Measurements from ENCODE around the gene ZNF611. TPM values are rescaled to one million over a fixed set of nuclear protein-coding genes. Genes with fewer than 3 reads are reported as not detected.
"Not testable (repeated sequence)": the region's sequence is repeated elsewhere in the genome, so short reads cannot be mapped to it uniquely, and the experiment has no call there.

Gene ZNF611
- total and polyA plus RNA-seq, 5 experiments from 2014 or later, result 20.9 to 54.8 (median 34.8) TPM

GRCh38 chr19:52713051-52713450, 21.8 kb downstream of the ZNF611 start:
- Mint-ChIP-seq H3K27ac (peak overlapping the region in 1 of 10 donors; percentile 20), H3K36me3 (peaks cover 29 to 83% (median 77%) of the 10 kb centered on the region in 3 donors), H3K9me3 (peaks cover 0 to 85% (median 17%) of the 10 kb centered on the region in 9 donors), H3K4me1 (peaks cover 1 to 23% (median 13%) of the 10 kb centered on the region in 4 donors)
- DNase-seq, POLR2A ChIA-PET, H3K27me3 Mint-ChIP-seq, H3K4me3 Mint-ChIP-seq, ATAC-seq: not testable (repeated sequence)

- DNase-seq, POLR2A ChIA-PET, H3K27ac Mint-ChIP-seq, ATAC-seq, H3K27me3 Mint-ChIP-seq: not testable (repeated sequence)
- peaks cover 0 to 83% (median 25%) of the 10 kb centered on the region in 9 donors for H3K9me3 Mint-ChIP-seq
- H3K36me3 Mint-ChIP-seq, result peaks cover 33 to 86% (median 85%) of the 10 kb centered on the region in 3 donors
- peak overlapping the region in 1 of 10 donors; percentile 20 for H3K4me3 Mint-ChIP-seq
- H3K4me1 Mint-ChIP-seq, result peaks cover 0 to 19% (median 12%) of the 10 kb centered on the region in 4 donors
These were observed 23.2 kb downstream of the ZNF611 start for GRCh38 chr19:52711661-52712060.

- POLR2A ChIA-PET, result interaction anchor here (0.7 kb wide), 1 partner anchor 107 kb away, joined by 3 read pairs; no protein-coding TSS in a partner anchor
- Mint-ChIP-seq H3K9me3 (peaks cover 0 to 84% (median 34%) of the 10 kb centered on the region in 9 donors), H3K4me1 (peaks cover 0 to 8% (median 5%) of the 10 kb centered on the region in 4 donors), H3K36me3 (peaks cover 44 to 93% (median 91%) of the 10 kb centered on the region in 3 donors), H3K27ac (no peak overlapping the region), H3K4me3 (no peak overlapping the region), H3K27me3 (no peaks in the 10 kb centered on the region)
- DNase-seq (no peak), ATAC-seq (no peak)
These were observed 24.3 kb downstream of the ZNF611 start for GRCh38 chr19:52710538-52710937.

- DNase-seq, ATAC-seq, H3K27me3 Mint-ChIP-seq, POLR2A ChIA-PET, H3K27ac Mint-ChIP-seq, H3K4me1 Mint-ChIP-seq, H3K4me3 Mint-ChIP-seq: not testable (repeated sequence)
- Mint-ChIP-seq H3K36me3 (peaks cover 58 to 79% (median 62%) of the 10 kb centered on the region in 3 donors), H3K9me3 (peaks cover 0 to 94% (median 45%) of the 10 kb centered on the region in 9 donors)
These were observed 29.2 kb downstream of the ZNF611 start for GRCh38 chr19:52705615-52706014.

- H3K4me1 Mint-ChIP-seq, result peaks cover 0 to 2% (median 0%) of the 10 kb centered on the region in 4 donors
- peaks cover 0 to 98% (median 51%) of the 10 kb centered on the region in 9 donors for H3K9me3 Mint-ChIP-seq
- POLR2A ChIA-PET, result no interaction called here
- H3K36me3 Mint-ChIP-seq, result peaks cover 50 to 70% (median 60%) of the 10 kb centered on the region in 3 donors
- no peaks in the 10 kb centered on the region for H3K27me3 Mint-ChIP-seq
- ATAC-seq (no peak), DNase-seq (no peak)
- no peak overlapping the region for H3K27ac Mint-ChIP-seq
- H3K4me3 Mint-ChIP-seq, result no peak overlapping the region
These were observed 30.9 kb downstream of the ZNF611 start for GRCh38 chr19:52703917-52704316.

- no peak for DNase-seq
- ATAC-seq, result no peak
- POLR2A ChIA-PET, result interaction anchor here (0.7 kb wide), 1 partner anchor 101 kb away, joined by 8 read pairs; no protein-coding TSS in a partner anchor
- Mint-ChIP-seq H3K4me3 (no peak overlapping the region), H3K36me3 (peaks cover 19 to 39% (median 39%) of the 10 kb centered on the region in 3 donors), H3K27ac (peak overlapping the region in 2 of 10 donors; percentile 36 to 41), H3K9me3 (peaks cover 0 to 85% (median 33%) of the 10 kb centered on the region in 9 donors), H3K4me1 (peaks cover 0 to 2% (median 0%) of the 10 kb centered on the region in 4 donors), H3K27me3 (no peaks in the 10 kb centered on the region)
These were observed 34.2 kb downstream of the ZNF611 start for GRCh38 chr19:52700673-52701072.

- H3K27ac Mint-ChIP-seq, H3K4me1 Mint-ChIP-seq, POLR2A ChIA-PET, DNase-seq, H3K27me3 Mint-ChIP-seq, ATAC-seq, H3K4me3 Mint-ChIP-seq: not testable (repeated sequence)
- peaks cover 8 to 28% (median 28%) of the 10 kb centered on the region in 3 donors for H3K36me3 Mint-ChIP-seq
- peaks cover 0 to 74% (median 22%) of the 10 kb centered on the region in 9 donors for H3K9me3 Mint-ChIP-seq
These were observed 35.3 kb downstream of the ZNF611 start for GRCh38 chr19:52699555-52699954.

GRCh38 chr19:52695996-52696395, 38.8 kb downstream of the ZNF611 start:
- POLR2A ChIA-PET, result no interaction called here
- ATAC-seq (no peak), DNase-seq (no peak)
- H3K4me3 Mint-ChIP-seq, result no peak overlapping the region
- H3K36me3 Mint-ChIP-seq, result peaks cover 6 to 13% (median 10%) of the 10 kb centered on the region in 3 donors
- H3K4me1 Mint-ChIP-seq, result peaks cover 0 to 10% (median 4%) of the 10 kb centered on the region in 4 donors
- H3K27ac Mint-ChIP-seq, result no peak overlapping the region
- H3K9me3 Mint-ChIP-seq, result peaks cover 0 to 44% (median 17%) of the 10 kb centered on the region in 9 donors
- H3K27me3 Mint-ChIP-seq, result no peaks in the 10 kb centered on the region

GRCh38 chr19:52694921-52695320, 39.9 kb downstream of the ZNF611 start:
- H3K27me3 Mint-ChIP-seq, result no peaks in the 10 kb centered on the region
- POLR2A ChIA-PET, result no interaction called here
- no peak overlapping the region for H3K27ac Mint-ChIP-seq
- DNase-seq (no peak), ATAC-seq (no peak)
- H3K9me3 Mint-ChIP-seq, result peaks cover 0 to 33% (median 10%) of the 10 kb centered on the region in 9 donors
- H3K4me1 Mint-ChIP-seq, result peaks cover 5 to 19% (median 14%) of the 10 kb centered on the region in 4 donors
- peaks cover 0 to 7% (median 4%) of the 10 kb centered on the region in 3 donors for H3K36me3 Mint-ChIP-seq
- no peak overlapping the region for H3K4me3 Mint-ChIP-seq

- H3K4me3 Mint-ChIP-seq, ATAC-seq, H3K36me3 Mint-ChIP-seq, H3K27ac Mint-ChIP-seq, DNase-seq, POLR2A ChIA-PET, H3K27me3 Mint-ChIP-seq: not testable (repeated sequence)
- Mint-ChIP-seq H3K9me3 (peaks cover 0 to 28% (median 7%) of the 10 kb centered on the region in 9 donors), H3K4me1 (peaks cover 9 to 26% (median 20%) of the 10 kb centered on the region in 4 donors)
These were observed 40.6 kb downstream of the ZNF611 start for GRCh38 chr19:52694281-52694680.

- H3K4me1 Mint-ChIP-seq, result peaks cover 18 to 39% (median 32%) of the 10 kb centered on the region in 4 donors
- ATAC-seq, result no peak
- peak overlapping the region in 1 of 10 donors; percentile 27 for H3K27ac Mint-ChIP-seq
- H3K9me3 Mint-ChIP-seq, result peaks cover 0 to 13% (median 1%) of the 10 kb centered on the region in 9 donors
- DNase-seq, result no peak
- no peaks in the 10 kb centered on the region for H3K27me3 Mint-ChIP-seq
- POLR2A ChIA-PET, result interaction anchor here (0.6 to 0.9 kb wide), 2 partner anchors 94 to 1012 kb away, joined by 3 read pairs; partner anchors contain the start of gene ZNF600
- peak overlapping the region in 4 of 10 donors; percentile 7 to 69 (median 41) for H3K4me3 Mint-ChIP-seq
- peaks cover 0 to 5% (median 0%) of the 10 kb centered on the region in 3 donors for H3K36me3 Mint-ChIP-seq
These were observed 42.3 kb downstream of the ZNF611 start for GRCh38 chr19:52692431-52693008.

- Mint-ChIP-seq H3K27ac (peak overlapping the region in 5 of 10 donors; percentile 11 to 77 (median 32)), H3K36me3 (peaks cover 0 to 5% (median 0%) of the 10 kb centered on the region in 3 donors), H3K27me3 (no peaks in the 10 kb centered on the region), H3K4me3 (peak overlapping the region; percentile 22 to 98 (median 95)), H3K4me1 (peaks cover 18 to 39% (median 32%) of the 10 kb centered on the region in 4 donors), H3K9me3 (peaks cover 0 to 12% (median 0%) of the 10 kb centered on the region in 9 donors)
- DNase-seq, result no peak
- POLR2A ChIA-PET, result interaction anchor here (0.6 kb wide), 1 partner anchor 1011 kb away, joined by 3 read pairs; no protein-coding TSS in a partner anchor
- no peak for ATAC-seq
These were observed 43.1 kb downstream of the ZNF611 start for GRCh38 chr19:52691737-52692136.

- POLR2A ChIA-PET, result interaction anchor here (0.7 kb wide), 1 partner anchor 1097 kb away, joined by 3 read pairs; no protein-coding TSS in a partner anchor
- no peak for DNase-seq
- Mint-ChIP-seq H3K27ac (peak overlapping the region in 9 of 10 donors; percentile 77 to 97 (median 92)), H3K27me3 (no peaks in the 10 kb centered on the region), H3K4me1 (peaks cover 18 to 41% (median 32%) of the 10 kb centered on the region in 4 donors), H3K36me3 (peaks cover 0 to 5% (median 0%) of the 10 kb centered on the region in 3 donors), H3K9me3 (peaks cover 0 to 9% (median 0%) of the 10 kb centered on the region in 9 donors), H3K4me3 (peak overlapping the region; percentile 91 to 98 (median 96))
- ATAC-seq, result no peak
These were observed 43.6 kb downstream of the ZNF611 start for GRCh38 chr19:52691215-52691610.

Measured in naive thymus-derived CD8-positive, alpha-beta T cell (primary cell).